GM04503 (cell line): Measurements from ENCODE around the gene AMIGO1.

Experiments used
- DNase-seq: peaks from one replicate; pipeline ENCODE4 v3.0.0-alpha.2; 2012; ENCODE audit warnings: low read depth

AMIGO1 gene

GRCh38 chr1:109509176-109510134, at the start of gene AMIGO1:
Gene AMIGO1 (minus strand): TSS chr1:109509727. CDS start chr1:109508912, 815 bp downstream.
- DNase-seq, result no peak

- no peak for DNase-seq
Observed at GRCh38 chr1:109557520-109557919, 48.0 kb upstream of the AMIGO1 start.

DNA sequence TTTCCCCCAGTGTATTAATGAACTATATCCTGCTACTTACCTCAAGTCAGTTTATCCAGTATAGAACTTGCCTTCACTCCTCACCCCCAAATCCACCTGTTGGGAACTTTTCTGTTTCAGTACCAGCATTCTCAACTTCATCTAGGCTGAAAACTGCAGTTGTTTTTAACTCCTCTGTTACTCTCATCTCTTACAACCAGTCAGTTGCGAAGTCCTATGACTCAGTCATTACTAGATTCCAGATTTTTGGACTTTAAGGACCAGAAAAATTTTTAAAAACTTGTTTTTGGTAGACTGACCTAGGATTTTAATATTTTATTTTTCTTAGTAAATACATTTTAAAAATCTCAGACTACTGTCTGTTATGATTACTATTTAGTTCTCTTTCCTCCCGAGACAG, 47.0 kb upstream of the AMIGO1 start:
- DNase-seq, result no peak

DNA sequence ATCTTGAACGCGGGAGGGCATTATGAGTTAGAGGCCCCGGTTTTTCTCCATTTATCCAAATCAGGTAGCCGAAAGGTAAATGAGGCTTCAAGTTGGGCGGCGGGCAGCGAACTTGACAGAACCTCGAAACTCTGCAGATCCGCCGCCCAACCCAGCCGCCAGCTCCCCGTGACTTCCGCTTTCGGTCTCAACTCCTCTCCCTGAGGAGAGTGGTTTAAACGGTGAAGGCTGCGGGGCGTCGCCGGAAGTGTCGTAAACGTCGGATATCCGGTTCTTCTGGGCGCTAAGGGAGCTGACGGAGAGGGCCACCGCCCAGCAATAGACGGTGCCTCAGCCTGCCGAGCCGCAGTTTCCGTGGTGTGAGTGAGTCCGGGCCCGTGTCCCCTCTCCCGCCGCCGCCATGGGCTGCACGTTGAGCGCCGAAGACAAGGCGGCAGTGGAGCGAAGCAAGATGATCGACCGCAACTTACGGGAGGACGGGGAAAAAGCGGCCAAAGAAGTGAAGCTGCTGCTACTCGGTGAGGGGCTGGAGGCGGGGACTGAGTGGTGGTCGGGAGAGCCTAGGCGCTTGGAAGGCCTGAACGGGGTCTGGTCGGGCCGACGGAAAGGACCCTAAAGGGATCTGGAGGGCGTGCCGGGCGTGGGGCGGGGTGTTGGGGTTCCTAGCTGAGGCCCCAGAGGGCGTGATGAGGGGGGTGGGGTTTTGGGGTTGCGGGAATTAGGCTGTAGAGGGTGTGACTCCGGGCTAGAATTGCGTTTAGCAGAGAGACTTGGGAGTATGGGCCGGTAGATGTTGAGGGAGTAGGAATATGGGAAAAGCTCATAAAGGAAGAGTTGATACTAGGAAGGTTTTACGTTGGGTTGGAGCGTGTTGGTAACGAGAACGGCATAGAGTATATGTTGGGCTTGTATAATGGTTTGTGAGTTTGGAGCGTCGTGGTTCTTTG, 39.1 kb upstream of the AMIGO1 start, which contains the start of gene GNAI3:
GNAI3 (plus strand) TSS at position 295 of the 947 bp plus-strand sequence; CDS start at position 401, 106 bp downstream.
- peak; percentile 77 for DNase-seq

DNA sequence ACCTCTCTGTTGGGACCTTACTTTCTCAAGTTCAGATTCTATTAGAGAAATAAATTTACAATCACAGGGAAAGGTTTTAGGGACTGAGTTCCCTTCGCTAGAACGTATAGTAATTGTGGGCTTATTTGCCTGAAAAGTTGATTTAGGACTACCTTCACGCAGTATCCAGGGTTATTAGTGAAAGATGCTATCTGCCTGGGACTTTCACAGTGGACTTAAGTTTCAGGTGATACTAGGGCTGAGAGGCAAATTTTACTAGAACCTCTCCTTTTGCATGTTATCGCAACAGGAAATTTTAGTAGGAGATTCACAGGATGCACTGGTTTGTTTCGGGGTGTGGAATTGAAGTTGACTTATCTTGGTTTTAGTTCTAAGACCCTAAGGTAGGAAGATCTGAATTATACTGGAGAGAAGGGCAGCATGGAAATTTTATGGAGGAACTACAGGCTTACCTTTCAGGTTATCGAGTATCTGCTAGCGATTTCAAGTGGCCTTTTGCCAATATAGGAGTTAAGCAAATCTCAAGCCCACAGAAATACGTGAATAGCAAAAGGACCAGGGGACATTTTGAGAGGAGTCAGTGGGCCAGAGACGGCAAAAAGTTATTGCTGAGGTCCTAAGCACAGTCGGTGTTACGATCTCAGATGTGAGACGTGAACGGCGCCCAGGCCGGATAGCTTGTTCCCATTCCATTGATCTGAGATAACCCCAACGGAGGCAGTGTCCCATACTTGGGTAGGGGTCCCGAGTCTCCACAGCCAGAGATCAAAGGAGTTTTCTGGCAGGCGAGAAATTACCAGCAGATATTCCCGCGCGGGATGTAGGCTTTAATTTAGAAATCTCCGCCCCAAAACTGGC, 38.2 kb upstream of the AMIGO1 start:
- no peak for DNase-seq

- DNase-seq, result peak; percentile 41
Observed at GRCh38 chr1:109546311-109547109, 37.0 kb upstream of the AMIGO1 start.

DNA sequence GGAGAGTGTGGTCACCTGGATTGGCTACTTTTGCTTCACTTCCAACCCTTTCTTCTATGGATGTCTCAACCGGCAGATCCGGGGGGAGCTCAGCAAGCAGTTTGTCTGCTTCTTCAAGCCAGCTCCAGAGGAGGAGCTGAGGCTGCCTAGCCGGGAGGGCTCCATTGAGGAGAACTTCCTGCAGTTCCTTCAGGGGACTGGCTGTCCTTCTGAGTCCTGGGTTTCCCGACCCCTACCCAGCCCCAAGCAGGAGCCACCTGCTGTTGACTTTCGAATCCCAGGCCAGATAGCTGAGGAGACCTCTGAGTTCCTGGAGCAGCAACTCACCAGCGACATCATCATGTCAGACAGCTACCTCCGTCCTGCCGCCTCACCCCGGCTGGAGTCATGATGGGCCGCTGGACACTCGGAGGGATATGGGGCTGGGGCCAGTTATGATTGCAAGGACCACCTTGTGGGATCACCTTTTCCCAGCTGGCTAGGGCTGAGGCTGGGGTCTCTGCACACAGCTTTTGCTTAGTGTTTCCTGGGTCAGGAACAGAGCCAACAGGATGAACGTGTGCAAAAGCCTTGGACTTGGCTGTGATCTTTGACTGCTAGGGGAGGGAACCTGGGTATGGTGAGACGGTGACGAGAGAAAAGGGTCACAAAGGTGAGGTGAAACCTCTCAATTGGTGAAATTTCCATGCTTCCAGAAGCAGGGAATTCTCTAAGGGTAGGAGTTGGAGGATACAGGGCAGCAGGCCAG, 34.6 kb upstream of the AMIGO1 start:
- no peak for DNase-seq

DNA sequence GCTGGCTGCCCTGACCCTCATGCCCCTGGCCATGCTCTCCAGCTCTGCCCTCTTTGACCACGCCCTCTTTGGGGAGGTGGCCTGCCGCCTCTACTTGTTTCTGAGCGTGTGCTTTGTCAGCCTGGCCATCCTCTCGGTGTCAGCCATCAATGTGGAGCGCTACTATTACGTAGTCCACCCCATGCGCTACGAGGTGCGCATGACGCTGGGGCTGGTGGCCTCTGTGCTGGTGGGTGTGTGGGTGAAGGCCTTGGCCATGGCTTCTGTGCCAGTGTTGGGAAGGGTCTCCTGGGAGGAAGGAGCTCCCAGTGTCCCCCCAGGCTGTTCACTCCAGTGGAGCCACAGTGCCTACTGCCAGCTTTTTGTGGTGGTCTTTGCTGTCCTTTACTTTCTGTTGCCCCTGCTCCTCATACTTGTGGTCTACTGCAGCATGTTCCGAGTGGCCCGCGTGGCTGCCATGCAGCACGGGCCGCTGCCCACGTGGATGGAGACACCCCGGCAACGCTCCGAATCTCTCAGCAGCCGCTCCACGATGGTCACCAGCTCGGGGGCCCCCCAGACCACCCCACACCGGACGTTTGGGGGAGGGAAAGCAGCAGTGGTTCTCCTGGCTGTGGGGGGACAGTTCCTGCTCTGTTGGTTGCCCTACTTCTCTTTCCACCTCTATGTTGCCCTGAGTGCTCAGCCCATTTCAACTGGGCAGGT, 33.9 kb upstream of the AMIGO1 start:
- no peak for DNase-seq

- DNase-seq, result no peak
Observed at GRCh38 chr1:109542657-109543056, 33.1 kb upstream of the AMIGO1 start.

GRCh38 chr1:109541102-109541501, 31.6 kb upstream of the AMIGO1 start:
- DNase-seq, result no peak

- no peak for DNase-seq
Observed at GRCh38 chr1:109539676-109540075, 30.1 kb upstream of the AMIGO1 start, which contains the start of gene GPR61. Gene GPR61 (plus strand): TSS chr1:109539872. CDS start chr1:109543023, 3,151 bp downstream.

GRCh38 chr1:109538827-109539555, 29.5 kb upstream of the AMIGO1 start:
- no peak for DNase-seq

DNA sequence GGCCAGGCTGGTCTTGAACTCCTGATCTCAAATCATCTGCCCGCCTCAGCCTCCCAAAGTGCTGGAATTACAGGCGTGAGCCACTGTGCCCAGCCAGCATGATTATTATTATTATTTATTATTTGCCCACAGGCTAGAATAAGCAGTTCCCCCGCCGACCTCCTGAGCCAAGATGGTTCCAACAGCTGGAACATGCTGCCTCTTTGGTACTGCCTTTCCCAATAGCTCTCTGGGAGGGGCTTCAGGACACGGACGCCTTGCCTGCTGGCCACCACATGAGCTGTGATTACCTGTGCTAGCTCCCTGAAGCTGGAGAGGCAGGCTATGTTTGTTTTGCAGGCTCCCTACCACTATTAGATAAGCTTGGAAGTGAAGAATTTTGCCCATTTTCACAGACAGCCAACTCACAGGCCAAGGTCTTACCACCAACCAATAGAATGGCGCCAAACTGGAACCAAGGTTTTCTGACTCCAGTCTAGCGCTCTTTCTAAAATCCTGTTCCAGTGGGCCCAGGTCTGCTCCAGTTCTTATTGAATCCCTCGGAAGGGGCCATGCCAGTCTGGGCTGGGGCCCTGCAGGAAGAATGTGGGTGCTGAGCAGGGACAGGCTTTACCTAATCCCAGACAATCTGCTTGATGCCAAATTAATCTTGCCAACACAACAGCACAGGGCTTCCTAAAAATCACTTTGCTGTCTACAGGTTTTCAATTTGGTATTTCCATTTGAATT, 28.1 kb upstream of the AMIGO1 start:
- DNase-seq, result no peak

DNA sequence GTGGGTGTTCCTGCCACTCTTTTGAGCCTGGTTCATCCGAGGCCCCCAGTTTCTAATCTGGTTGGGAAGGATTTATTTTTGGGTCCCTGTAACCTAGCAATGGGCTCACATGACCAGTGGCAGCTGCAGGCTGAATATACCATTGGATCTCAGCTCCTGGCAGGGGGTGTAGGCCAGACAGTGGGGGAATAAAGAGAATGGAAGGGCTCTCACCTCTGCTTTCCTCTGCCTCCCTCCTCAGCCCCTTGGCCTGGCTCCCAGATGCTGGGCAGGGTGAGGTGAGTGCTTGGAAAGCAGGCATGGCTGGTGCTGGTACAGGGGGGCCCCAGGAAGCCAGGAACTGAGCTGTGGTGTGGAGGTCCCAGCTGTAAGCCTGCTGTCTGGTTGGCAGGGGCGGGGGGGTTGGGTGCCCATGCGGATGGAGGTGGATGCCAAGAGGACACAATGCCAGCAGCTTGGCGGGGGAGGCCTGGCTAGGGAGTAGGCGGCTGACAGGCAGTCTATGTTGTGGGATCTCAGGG, 26.5 kb upstream of the AMIGO1 start:
- no peak for DNase-seq

- no peak for DNase-seq
Observed at GRCh38 chr1:109535481-109535880, 26.0 kb upstream of the AMIGO1 start.

- no peak for DNase-seq
Observed at GRCh38 chr1:109534307-109534858, 24.9 kb upstream of the AMIGO1 start.
